T-helper 1 cell (primary cell): ENCODE measurements around the gene METTL27.
"Not testable (repeated sequence)": the region's sequence is repeated elsewhere in the genome, so short reads cannot be mapped to it uniquely, and the experiment has no call there.

Source experiments
- DNase-seq, 5 donors: peaks; one replicate each; pipeline ENCODE4 v3.0.0-alpha.2; 2012 to 2020

Gene METTL27

DNA sequence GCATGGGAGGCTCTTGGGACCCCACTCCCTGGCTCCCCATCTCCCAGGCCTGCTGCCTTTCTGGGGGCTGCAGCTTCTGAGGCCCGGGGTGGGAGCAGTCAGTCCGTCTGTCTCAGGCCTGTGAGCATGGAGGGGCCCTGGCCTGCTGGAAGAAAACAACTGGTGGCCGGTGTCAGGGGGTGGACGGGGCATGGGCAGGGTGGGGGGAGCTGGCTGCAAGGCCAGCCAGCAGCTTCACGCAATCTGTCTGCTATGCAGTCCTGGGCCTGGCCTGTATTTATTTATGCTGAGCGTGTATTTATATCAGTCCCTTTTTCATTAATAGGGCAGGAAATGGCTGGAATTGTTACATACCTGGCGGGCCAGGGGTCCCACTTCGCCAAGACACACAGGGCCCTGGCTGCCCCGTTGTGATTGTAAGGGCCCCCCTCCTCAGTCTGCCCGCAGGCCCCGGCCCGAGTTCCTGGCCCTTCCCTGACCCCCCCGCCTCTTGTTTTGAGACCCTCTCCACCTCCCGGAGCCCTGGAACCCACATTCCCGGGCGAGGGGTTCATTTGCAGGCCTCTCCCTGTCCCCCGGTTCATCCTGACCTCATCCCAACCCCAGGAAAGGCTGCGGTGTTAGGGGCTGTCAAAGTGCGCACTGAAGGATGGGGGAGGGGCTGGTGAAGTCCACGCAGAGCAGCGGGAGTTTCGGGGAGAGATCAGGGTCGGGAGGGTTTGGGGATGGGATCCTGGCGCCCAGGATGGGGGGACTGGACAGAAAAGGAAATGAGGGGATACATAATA is 26.9 kb upstream of the METTL27 start:
- no peak for DNase-seq

DNA sequence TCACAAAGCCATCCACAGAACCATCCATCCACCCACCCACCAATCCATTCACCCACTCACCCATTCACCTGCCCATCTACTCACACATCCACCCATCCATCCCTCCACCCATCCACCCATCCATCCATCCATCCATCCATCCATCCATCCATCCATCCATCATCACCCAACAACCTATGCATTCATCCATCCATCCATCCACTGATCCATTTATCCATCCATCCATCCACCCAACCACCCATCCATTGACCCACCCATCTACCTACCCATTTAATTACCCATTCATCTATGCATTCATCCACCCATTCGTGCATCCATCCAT is 24.1 kb upstream of the METTL27 start:
- no peak for DNase-seq

- no peak for DNase-seq
Measured at GRCh38 chr7:73865738-73866445, 23.6 kb upstream of the METTL27 start.

GRCh38 chr7:73864981-73865711 is 22.8 kb upstream of the METTL27 start:
- no peak for DNase-seq

DNA sequence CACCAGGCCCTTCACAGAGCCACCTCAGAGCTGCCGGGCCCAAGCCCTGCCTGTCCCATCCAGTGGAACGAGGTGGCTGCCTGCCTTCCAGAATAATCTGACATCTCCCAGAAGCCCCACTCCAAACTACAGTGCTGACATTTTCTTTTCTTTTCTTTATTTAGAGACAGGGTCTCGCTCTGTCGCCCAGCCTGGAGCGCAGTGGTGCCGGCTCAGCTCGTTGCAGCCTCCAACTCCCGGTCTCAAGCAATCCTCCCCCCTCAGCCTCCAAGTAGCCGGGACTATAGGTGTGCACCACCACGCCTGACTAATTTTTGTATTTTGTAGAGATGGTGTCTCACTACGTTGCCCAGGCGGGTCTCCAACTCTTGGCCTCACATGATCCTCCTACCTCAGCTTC is 19.0 kb upstream of the METTL27 start:
- DNase-seq = no peak

- DNase-seq = no peak
Measured at GRCh38 chr7:73860859-73861258, 18.5 kb upstream of the METTL27 start, which contains the start of gene TMEM270. Gene TMEM270 (plus strand): TSS chr7:73861159. CDS start chr7:73861195, 36 bp downstream.

DNA sequence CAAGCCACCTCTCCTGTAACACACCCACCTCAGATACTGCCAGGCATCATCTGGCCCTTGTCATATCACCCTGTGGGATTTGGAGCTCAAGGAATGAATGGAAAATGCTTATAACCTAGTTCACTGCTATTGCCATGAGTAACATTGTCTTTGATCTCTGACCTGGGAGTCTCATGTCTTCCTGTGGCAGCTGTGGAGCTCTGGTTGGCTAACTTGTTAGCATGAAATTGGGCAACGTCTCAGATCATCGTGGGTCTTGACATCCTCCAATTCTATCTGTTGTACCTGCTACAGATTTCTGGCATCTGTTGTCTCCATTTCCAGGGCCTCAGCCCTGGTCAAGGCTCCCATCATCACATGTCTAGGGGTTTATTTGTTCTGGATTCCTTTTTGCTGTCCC is 16.5 kb upstream of the METTL27 start:
- DNase-seq = no peak

GRCh38 chr7:73856941-73857340 is 14.6 kb upstream of the METTL27 start:
- no peak for DNase-seq

GRCh38 chr7:73852500-73852899 is 10.2 kb upstream of the METTL27 start:
- DNase-seq = no peak

DNA sequence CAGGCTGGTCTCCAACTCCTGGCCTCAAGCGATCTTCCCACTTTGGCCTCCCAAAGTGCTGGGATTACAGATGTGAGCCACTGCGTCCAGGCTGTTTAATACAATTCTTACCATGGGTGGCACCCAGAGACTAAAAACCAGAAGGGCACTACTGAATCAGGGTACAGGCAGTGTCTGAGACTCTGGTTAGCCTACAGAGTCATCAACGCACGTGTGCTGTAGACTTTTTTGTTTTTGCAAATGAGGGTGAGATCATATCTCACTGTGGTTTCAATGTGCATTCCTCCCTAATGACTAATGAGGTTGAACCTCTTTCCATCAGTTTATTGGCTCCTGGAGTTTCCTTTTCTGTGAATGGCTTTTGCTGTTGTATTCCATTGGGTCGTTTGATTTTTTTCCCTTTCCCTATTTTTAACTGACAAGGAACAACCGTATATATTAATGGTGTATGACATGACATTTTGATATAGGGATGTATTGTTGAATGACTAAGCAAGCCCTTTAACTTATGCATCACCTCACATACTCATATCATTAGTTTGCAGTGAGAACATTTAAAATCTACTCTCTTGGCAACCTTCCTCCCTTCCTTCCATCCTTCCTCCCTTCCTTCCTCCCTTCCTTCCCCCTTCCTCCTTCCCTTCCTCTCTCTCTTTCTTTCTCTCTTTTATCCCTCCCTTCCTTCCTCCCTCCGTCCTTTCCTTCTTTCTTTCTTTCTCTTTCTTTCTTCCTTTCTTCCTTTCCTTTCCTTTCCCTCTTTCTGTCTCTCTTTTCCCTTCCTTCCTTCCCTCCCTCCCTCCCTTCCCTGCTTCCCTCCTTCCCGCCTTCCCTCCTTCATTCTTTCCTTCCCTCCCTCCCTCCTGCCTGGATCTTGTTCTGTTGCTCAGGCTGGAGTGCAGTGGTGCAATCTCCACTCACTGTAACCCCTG is 9.4 kb upstream of the METTL27 start:
- DNase-seq = peak in 1 of 5 donors; percentile 64

- no peak for DNase-seq
Measured at GRCh38 chr7:73850781-73851207, 8.5 kb upstream of the METTL27 start.

DNA sequence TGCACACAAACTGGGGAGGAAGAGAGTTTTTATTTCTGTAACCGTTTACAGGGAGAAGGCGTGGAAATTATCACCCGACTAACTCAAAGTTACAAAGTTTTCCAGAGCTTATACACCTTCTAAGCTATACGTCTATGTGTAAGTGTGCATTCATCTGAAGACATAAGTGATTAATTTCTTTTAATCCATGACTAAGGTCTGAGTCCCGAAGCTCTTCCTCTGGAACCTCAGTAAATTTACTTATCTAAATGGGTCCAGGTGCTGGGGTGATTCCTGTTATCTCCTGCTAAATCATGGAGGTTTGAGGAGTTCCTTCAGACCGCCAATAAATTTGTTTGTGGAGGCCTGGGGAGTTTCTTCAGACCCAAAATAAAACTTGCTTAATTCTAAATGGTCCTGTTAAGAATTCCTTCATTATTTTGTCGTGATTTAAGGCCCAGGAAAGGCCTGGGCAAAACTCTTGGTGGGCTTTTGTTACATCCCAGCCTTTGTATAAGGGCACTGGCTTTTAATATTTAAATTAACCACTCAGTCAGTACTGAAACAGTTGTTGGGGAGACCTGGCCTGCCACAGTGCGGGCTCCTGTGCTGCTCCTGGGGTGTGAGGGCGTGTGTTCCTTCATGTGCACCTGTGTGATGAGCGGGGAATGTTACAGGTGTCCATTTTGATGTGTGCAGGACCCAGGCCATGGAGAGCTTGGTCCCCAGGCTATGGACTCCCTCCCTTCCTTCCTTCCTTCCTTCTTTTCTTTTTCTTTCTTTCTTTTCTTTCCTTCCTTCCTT is 5.8 kb upstream of the METTL27 start:
- no peak for DNase-seq

GRCh38 chr7:73845701-73846195 is 3.4 kb upstream of the METTL27 start:
- DNase-seq = not testable (repeated sequence)

- no peak for DNase-seq
Measured at GRCh38 chr7:73844848-73845460, 2.6 kb upstream of the METTL27 start.

DNA sequence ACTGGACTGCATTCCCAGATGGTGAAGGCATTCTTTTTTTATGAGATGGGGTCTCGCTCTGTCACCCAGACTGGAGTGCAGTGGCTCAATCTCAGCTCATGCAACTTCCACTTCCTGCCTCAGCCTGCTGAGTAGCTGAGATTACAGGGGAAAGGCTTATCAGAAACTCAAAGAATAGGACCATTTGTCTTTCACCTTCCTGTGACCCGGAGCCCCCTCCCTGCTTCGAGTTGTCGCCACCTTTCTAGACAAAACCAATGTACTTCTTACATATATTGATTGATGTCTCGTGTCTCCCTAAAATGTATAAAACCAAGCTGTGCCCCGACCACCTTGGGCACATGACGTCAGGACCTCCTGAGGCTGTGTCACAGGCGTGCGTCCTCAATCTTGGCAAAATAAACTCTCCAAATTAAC is 1.8 kb upstream of the METTL27 start:
- no peak for DNase-seq

DNA sequence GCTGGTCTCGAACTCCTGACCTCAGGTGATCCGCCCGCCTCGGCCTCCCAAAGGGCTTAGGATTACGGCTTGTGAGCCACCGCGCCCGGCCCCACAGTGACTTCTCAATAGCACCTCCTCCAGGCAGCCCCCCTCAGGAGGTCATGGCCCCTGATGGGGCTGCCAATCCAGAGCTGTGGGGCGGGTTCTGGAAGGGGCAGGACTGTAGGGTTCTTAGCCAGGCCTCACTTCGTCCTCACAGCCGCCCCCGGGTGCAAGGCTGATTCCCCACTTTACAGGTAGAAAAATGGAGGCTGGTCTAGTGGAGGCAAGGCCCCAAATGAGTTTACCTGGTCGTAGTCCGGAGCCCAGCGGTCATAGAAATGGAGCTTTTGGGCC is 638 bp downstream of the METTL27 start:
- no peak for DNase-seq

DNA sequence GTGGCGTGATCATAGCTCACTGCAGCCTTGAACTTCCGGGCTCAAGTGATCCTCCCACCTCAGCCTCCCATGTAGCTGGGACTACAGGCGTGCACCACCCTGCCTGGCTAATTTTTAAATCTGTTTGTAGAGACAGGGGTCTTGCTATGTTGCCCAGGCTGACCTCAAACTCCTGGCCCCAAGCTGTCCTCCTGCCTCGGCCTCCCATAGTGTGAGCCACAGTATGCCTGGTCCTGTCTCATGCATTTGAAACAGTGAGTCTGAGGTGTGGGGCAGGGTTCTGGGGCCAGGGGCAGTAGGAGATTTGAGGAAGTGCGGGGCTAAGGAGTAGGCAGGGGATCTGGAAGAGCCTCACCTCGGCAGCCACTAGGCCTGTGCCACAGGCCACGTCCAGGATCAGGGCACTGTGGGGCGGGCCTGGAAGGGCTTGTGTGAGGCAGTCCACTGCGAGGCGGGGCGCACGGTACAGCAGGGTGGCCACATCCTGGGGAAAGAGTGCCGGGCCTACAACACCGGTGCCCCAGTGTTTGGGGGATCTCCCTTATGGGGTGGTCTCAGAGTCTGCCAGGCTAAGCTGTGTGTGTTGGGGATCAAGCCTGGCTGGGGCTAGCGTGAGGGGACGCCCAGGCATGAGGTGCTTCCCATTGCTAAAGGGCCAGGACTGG is 1.5 kb downstream of the METTL27 start:
- no peak for DNase-seq

DNA sequence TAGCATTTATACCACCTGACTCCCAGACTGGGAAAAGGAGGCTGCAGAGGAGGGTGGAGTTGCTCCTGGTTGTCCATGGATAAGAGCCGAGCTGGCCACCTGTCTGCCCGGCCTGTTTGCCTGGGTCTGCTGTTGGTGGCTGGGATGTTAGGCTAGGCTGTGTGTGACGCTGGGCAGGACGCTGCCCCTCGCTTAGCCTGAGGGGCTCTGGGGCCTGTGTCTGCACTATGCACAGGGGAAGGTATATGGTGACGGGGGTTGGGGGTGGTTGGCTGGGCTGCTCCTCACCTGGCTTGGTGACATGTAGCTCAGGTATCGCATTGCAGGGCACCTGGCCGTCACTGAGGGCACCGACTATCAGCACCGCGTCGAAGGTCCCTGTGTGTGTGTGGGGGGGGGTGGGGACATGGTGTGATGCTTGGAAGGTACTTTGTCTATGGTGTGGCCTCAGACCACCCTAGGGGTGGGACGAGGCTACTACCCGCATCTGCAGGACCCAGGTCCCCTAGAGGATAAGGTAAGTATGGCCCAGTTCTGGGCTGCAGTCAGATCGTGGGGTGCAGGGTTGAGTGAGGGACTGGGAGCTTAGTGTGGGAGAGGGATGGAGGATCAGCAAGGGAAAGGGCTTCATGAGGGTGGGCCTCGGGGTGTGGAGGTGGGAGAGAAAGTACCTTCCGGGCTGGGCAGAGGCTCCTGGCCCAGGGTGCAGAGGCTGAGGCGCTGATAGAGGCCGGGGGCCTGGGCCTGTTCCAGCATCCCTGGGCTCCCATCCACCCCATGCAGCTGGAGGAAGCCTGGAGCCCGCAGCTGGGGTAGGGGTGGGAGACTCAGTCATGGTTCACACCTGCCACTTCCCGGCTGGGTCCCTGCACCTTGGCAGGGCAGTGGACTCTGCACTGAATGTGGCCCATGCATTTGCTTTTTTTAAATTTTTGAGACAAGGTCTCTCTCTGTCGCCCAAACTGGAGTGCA is 2.3 kb downstream of the METTL27 start:
- DNase-seq = no peak

DNA sequence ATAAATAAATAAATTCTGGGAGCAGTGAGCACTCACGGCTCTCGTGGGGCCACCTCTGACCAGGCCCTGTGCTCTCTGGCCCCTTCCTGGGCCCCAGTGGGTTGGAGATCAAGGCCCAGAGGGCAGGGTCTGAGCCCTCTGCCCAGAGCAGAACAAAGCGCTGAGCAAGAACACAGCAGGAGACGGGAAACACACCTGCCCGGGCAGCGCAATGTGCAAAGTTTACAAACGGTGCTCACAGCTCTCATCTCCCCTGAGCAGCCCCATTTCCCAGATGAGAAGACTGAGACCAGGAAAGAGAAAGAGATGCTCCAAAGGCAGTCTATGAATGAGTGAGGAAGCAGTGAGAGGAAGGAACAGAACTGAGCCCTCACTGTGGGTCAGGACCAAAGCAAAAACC is 3.0 kb downstream of the METTL27 start:
- no peak for DNase-seq
